HG02763 (cell line): ENCODE measurements around the gene GTF2H4.

Experiments used
- ATAC-seq: cut with Tn5 transposase; IDR thresholded peaks from one replicate; pipeline ENCODE4 v1.9.1; 2021; ENCODE audit warnings: mild to moderate bottlenecking, moderate library complexity; ENCODE audit not compliant: unreplicated experiment

The GTF2H4 gene

DNA sequence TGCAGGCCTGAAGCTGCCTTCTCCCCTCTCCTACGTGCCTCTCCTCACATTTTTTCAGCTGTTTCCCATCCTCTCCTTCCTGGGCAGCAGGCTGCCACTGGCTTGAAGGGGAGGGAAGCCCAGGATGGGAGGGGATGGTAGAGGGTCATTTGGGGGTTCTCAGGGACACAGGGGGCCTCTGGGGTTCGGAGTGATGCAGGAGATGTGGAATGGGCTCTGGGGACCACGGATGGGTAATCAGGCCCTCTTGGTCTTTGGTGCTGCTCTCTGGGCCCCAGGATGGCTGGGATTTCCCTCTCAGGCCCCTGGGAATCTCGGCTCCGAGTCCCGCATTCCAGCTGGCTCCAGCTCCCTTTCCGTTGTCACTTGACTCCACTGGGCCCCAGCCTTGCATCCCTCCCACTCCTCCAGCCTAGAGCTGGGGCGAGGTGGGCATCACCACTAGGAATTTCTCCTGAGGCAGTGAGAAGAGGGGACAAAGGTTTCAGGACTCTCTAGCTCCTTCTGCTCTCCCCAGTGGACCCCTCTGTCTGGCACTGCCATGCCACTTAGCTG, 25.7 kb upstream of the GTF2H4 start:
- ATAC-seq = no peak

GRCh38 chr6:30882759-30883684, 25.0 kb upstream of the GTF2H4 start:
- no peak for ATAC-seq

GRCh38 chr6:30883685-30884520, 24.1 kb upstream of the GTF2H4 start, which contains the start of gene DDR1:
TSS of gene DDR1 (plus strand) at chr6:30884519. CDS start at chr6:30888730, 4,211 bp downstream.
- no peak for ATAC-seq

GRCh38 chr6:30884521-30885480, 23.2 kb upstream of the GTF2H4 start:
- ATAC-seq = no peak

- ATAC-seq = no peak
Measured at GRCh38 chr6:30885481-30885998, 22.5 kb upstream of the GTF2H4 start.

GRCh38 chr6:30885999-30886896, 21.8 kb upstream of the GTF2H4 start:
- ATAC-seq = no peak

GRCh38 chr6:30886897-30887255, 21.1 kb upstream of the GTF2H4 start:
- no peak for ATAC-seq

GRCh38 chr6:30887901-30888815, 19.8 kb upstream of the GTF2H4 start:
- no peak for ATAC-seq

- ATAC-seq = no peak
Measured at GRCh38 chr6:30888816-30889495, 19.1 kb upstream of the GTF2H4 start.

DNA sequence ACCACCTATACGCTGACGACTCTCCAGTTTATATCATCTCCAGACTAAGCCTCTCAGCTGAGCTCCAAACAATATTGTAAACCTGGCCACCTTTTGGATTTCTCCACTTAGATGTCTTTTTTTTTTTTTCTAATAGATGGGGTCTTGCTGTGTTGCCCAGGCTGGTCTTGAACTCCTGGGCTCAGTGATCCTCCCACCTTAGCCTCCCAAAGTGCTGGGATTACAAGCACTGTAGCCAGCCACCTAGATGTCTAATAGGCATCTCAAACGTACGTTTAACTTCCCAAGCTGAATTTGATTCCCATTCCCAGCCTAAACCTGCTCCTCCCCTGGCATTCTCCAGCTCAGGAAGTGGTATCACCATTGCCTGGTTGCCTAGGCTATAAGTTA, 18.5 kb upstream of the GTF2H4 start:
- no peak for ATAC-seq

GRCh38 chr6:30889921-30890645, 17.9 kb upstream of the GTF2H4 start:
- no peak for ATAC-seq

DNA sequence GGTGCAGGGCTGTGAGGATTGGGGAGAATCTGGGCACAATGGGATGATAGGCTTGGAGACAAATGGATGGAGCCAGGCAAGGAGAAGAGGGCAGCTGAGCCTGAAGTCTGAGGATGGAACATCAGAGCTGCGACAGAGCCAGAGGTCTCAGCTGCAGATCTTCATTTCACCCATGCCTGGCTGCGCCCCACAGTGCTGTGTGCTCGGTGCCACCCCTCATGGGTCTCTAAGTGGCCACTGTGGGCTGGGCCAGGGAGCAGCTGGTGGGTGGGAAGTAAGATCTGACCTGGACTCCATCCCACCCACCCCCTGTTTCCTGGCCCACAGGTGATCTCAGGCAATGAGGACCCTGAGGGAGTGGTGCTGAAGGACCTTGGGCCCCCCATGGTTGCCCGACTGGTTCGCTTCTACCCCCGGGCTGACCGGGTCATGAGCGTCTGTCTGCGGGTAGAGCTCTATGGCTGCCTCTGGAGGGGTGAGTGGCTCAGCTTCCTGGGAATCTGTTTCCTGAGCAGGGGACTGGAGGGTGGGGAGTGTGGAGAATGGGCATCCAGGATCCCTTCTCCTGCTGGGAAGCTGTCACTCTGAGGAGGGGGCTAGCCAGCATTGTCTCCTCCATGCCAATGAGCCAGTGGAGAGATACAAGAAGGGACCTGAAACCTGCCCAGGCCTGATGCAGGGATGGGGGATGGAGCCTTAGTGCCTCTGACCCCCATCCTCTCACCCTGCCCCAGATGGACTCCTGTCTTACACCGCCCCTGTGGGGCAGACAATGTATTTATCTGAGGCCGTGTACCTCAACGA, 17.2 kb upstream of the GTF2H4 start:
- no peak for ATAC-seq

DNA sequence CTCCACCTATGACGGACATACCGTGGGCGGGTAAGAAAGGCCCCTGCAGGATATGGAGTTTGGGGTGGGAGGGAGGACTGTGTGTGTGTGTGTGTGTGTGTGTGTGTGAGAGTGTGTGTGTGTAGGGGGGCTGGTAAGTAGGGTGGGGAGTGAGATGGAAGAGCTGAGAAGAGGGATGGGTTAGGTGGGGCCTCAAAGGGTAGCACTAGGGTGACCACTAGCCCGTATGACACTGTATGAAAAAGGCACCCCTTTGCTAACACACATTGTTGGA, 16.6 kb upstream of the GTF2H4 start:
- no peak for ATAC-seq

DNA sequence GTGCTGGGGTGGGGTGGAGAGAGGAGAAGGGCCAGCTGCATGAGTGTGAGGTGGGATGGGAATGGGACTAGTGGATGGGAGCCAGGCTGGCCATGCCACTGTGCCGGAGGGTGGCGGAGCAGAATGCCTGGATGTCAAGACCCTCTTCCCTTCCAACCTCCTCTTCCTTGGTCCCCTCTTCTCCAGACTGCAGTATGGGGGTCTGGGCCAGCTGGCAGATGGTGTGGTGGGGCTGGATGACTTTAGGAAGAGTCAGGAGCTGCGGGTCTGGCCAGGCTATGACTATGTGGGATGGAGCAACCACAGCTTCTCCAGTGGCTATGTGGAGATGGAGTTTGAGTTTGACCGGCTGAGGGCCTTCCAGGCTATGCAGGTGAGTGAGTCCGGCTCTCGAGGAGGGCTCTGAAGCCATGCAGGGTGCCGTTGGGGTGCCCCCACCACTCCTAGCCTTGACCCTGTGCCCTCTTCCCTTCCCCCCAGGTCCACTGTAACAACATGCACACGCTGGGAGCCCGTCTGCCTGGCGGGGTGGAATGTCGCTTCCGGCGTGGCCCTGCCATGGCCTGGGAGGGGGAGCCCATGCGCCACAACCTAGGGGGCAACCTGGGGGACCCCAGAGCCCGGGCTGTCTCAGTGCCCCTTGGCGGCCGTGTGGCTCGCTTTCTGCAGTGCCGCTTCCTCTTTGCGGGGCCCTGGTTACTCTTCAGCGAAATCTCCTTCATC, 16.0 kb upstream of the GTF2H4 start:
- ATAC-seq = no peak

DNA sequence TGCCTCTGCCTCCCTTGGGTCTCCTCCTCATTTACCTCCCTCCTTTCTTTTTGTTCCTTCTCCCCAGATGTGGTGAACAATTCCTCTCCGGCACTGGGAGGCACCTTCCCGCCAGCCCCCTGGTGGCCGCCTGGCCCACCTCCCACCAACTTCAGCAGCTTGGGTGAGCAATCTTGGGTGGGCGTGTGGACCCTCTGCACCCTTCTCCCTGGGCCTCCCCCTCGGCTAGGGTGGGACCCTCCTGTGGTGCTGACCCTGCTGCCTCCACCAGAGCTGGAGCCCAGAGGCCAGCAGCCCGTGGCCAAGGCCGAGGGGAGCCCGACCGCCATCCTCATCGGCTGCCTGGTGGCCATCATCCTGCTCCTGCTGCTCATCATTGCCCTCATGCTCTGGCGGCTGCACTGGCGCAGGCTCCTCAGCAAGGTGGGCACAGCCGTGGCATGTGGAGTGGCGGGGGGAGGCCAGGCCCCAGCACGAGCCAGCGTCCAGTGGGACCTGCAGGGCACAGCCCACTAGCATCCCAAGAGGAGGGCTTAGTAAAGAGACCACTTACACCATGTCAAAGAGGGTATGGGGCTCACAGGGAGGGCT, 14.9 kb upstream of the GTF2H4 start:
- ATAC-seq = no peak
